Activated CD8-positive, alpha-beta memory T cell treated with anti-CD3 and anti-CD28 coated beads for 4 hours (primary cell): Measurements from ENCODE around the gene ME1.
"Not testable (repeated sequence)": the region's sequence is repeated elsewhere in the genome, so short reads cannot be mapped to it uniquely, and the experiment has no call there.

Experiments used
- DNase-seq, 2 donors: peaks; one replicate each; pipeline ENCODE4 v3.0.0-alpha.2; 2020; ENCODE audit warnings: low read depth in 2 of 2

ME1 gene

DNA sequence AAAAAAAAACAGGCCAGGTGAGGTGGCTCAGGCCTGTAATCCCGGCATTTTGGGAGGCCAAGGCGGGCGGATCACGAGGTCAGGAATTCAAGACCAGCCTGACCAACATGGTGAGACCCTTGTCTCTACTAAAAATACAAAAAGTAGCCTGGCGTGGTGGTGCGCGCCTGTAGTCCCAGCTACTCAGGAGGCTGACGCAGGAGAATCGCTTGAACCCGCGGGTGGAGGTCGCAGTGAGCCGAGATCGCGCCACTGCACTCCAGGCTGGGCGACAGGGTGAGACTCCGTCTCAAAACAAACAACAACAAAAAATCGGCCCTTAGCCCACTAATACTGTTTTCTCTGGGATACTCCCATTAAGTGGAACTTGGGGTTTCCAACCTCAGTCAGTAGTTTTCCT lies 238.9 kb downstream of the ME1 start:
- not testable (repeated sequence) for DNase-seq

DNA sequence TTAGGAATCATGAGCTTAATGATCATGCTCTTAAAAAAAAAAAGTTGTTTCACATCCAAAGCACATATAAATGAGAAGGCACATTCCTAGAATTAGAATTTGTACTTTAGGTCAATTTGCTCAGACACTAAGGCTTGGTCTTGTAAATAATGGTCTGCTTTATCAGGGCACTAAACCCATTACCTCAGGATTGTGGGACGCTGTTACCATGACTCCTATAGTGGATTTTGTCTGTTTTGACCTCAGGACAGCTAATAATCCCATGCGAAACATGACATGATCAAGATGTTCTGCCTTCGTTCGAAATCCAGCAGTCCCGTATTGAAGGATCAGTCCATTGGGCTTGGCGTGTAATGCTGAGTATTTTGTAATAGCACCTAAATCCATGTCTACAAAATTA lies 240.2 kb downstream of the ME1 start:
- no peak for DNase-seq

DNA sequence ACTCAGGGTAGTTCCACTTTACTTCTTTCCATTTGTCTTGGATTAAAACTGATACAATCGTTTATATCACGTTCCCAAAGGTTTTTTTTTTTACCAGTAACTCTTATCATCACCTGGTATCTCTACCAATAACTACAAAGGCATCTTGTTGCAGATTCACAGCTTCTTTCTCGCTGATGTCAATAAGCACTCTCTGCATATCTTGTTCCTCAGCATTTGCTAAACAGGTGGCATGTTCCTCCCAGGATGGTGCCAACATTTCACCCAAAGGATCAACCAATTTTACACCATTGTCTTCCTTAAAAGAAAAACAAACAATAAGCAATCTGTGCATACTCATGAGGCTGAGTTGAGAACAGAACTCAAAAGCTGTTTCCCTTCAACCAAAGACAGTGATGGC lies 242.3 kb downstream of the ME1 start:
- DNase-seq: no peak

DNA sequence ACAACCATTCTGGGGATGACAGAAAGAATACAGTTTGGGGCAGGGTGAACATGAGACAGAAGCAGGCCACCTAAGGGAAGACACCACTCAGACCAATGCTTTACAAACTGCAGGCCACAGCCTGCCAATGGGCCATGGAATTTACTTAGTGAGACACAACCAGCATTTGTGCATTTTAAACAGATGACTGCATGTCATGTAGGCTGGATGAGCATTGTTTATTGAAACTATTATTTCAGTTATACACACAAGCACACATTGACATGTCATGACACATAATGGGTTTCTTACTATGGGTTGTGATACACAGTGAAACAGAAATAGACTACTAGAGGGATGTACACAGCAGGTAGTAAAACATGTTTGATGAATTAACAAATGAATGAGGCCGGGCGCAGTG lies 245.8 kb downstream of the ME1 start:
- no peak for DNase-seq

DNA sequence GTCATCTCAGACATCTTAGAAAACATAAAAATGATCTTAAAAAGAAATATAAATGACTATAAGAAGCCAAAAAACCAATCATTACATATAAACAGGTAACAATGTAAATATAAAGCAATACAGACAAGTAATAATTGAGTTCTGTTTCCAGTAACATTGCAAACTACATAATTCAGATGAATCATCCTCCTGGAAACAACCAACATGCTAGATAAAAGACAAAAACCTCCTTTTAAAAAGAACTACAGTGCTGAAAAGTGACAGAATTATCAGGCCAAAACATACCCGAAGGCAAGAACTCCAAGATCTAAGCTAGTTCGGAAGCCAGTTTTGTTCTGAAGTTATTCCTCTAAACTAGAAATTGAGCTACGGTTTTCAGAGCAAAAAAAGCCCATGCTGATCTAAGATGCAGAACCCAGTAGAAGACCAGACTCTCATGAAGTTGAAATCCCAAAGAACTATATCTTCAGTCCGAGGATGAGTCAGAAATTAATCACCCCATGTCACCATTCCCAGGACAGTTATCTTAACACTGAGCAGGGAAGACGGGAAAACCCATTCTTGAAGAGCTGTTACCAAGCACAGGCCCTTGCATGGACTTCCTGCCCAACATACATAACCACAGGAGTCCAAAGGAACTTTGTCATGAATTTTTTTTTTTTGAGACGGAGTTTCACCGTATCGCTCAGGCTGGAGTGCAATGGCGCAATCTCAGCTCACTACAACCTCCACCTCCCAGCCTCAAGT lies 247.6 kb downstream of the ME1 start:
- no peak for DNase-seq

DNA sequence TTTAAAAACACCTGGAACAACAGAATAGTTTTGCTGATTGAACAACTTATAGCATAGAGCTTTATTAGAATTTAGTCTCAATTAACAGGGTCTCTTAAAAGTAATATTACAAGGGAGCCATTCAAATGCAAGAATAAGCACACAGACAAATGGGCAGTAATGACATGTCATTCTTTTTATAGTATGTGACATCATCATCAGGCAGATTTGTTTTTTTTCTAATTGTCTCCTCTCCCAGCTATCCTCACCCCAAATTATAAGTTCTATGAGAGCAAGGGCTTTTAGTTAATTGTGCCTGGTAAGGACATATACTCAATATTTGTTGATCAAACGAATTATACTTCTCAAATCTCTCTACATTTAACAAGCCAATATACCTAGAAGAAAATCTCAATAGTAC lies 248.7 kb downstream of the ME1 start:
- no peak for DNase-seq

DNA sequence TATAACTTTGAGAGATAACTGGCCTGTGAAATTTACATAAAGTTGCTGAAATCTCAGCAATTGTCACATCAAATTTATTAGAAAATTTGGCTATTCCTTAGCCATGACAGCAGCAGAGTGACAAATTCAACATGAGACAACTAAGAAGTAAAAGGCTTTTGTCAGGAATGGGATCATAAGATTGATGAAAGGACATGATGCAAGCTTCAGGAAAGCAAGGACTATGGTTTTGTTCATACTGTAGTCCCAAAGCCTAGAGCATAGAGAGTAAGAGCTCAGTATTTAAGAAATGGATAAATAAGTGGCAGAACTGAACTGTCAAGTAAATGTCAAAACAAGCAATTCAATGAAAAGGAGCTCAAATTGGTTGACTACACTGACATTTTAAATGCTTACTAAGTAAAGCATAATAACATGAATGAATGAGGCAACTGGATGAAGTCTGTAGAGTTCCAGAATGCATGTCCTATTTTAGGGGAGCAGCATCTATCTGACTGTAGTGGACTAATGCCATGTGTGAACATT lies 250.4 kb downstream of the ME1 start:
- DNase-seq: no peak

DNA sequence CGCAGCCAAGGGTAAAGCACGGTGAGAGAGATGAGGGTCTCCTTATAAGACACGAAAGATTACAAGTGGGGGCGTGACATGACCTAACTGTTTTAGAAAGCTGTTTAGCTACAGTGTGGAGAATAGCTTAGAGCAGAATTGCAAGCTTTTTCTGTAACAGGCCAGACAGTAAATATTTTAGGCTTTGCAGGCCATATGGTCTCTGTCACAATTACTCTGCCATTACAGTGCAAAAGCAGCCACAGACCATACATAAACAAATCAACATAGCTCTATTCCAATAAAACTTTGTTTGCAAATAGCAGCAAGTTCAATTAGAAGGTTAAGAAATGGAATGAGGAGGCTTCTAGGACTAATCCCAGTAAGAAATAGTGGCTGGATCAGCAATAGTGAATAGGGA lies 254.6 kb downstream of the ME1 start:
- DNase-seq: no peak

DNA sequence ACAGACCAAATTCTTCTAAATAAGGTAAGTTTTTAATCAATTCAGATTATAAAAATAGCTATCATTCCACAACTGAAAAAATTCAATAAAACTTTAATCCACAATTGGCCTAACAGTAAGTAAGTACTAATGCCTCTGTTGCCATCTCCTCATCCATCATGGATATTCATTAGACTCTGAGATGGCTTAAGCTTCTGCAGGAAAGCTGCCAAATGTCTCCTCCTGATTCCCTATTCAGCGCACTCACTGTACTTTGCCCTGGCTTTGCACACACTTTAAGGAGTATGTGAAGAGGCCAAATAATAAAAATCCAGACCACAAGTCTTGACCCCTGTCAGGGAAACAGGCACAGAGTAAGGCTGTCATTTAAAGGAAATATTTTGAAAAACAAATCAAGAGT lies 261.3 kb downstream of the ME1 start:
- no peak for DNase-seq

DNA sequence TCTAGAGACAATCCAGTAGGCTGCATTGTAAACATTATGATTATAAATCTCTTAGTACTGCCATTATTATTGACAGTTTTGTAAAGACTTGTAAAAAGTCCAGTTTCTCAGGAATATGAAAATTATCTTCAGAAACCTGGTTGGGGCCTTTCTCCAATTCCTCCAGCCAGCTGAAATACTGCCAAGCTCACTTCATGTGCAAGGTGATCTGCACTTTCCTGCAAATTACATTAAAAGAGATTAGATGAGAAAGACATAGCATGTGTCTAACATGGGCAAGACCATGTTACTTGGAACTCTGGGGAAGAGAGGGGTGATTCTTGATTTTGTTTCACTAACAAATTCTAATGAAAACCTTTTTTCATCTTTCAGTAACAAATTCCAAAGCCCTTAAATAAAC lies 261.7 kb downstream of the ME1 start:
- DNase-seq: no peak

DNA sequence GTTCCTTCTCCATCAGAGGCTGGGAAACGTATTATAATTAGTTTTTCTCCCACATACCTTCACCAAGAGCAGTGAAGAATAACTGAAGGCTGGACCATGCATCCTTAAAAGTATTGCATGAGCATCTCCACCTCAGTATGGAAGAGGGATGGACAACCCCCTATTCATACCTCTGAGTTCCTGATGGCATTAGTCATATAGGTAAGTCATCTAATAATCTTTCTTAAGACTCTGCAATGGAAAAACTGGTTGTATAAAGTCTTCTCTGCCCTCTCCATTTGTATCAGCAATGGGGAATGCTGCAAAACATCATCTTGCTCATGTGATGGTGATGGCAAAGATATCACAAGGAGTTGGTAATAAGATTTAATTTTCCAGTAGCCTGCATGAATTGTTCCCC lies 262.3 kb downstream of the ME1 start:
- no peak for DNase-seq

DNA sequence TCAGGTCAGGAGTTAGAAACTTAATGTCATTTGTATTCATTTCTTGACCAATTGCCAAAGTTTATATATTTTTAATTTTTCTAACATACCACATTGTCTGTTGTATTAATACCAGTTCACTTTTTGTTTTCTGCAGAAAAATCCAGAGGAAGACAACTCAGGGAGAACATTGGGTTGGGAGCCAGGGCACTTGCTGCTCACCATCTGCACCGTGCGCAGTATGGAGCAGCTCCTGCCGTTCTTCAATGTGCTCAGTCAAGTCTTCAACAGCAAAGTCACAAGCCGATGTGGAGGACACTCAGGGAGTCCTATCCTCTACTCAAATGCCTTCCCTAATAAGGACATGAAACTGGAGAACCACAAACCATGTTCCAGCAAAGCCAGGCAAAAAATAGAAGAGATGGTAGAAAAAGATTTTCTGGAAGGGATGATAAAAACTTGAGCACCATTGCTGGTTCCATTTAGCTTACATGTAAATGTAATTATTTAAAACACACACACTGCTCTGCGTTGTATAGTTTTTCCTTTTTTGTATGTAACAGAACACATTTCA lies 263.0 kb downstream of the ME1 start:
- DNase-seq: no peak
